Measurements from ENCODE around the gene KSR2.
"Not testable (repeated sequence)": the region's sequence is repeated elsewhere in the genome, so short reads cannot be mapped to it uniquely, and the experiment has no call there.

KSR2 gene

DNA sequence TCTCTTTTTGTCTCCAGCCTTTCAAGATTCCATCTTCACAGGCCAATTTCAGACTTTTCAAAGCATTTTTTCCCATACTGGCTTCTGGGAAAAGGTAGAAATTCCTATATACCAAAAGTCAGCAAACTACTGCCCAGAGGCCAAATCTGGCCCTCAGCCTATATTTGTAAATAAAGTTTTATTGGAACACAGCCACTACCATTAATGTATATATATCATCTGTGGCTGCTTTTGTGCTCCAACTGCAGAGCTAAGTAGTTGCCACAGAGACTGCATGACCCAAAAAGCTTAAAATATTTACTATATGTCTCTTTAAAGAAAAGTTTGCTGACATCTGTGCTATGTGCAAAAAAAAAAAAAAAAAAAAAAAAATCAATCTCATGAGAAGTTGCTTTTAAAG, 76.3 kb downstream of the KSR2 start:
- no peak for DNase-seq (ENCODE audit: extremely low read depth in 1 of 2, low read depth in 1 of 2)

DNA sequence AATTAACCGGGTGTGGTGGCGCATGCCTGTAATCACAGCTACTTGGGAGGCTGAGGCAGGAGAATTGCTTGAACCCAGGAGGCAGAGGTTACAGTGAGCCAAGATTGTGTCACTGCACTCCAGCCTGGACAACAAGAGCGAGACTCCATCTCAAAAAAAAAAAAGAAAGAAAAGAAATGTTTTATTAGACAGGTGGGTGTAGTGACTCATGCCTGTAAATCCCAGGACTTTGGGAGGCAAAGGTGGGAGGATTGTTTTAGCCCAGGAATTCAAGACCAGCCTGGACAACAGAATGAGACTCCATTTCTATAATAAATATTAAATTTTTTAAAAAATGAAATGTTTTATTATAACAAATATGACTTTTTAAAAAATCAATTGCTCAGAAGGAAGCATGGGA, 77.5 kb downstream of the KSR2 start:
- DNase-seq (ENCODE audit: extremely low read depth in 1 of 2, low read depth in 1 of 2), result not testable (repeated sequence)

DNA sequence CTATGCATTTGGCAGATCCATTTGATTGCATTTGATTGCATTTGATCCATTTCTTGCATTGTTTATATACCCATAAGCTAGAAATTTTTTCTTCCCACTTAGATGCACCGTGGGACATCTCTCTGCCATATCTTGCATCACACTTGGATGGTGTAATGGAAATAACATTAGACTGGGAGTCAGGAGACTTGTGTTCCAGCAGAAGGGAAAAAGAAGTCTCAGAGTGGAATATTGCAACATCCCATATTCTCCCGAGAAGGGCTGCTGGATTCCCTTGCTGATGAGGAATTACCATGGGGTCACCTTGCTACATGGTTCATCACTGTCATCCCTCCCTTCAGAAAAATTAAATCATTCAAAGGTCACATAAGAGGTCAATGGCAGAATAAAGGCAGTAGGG, 78.1 kb downstream of the KSR2 start:
- DNase-seq (ENCODE audit: extremely low read depth in 1 of 2, low read depth in 1 of 2), result no peak

DNA sequence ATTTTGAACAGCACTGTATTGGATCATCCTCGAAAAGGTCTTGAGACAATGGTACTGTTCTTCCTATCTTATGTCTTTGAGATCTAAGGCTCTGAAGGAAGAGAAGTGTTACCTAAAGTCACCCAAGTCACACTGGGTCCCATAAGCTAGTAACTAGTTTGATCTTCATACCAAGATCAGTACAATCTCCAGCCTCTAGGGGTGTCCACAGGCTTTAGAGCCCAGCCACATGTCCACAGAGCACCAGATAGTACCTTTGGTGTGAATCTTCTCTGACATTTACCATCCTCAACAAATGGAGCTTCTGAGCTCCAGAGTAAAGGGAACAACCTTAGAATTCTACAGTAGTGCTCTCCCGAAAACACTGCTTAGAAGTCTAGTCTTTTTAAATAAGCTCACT, 78.7 kb downstream of the KSR2 start:
- DNase-seq (ENCODE audit: extremely low read depth in 1 of 2, low read depth in 1 of 2), result no peak

DNA sequence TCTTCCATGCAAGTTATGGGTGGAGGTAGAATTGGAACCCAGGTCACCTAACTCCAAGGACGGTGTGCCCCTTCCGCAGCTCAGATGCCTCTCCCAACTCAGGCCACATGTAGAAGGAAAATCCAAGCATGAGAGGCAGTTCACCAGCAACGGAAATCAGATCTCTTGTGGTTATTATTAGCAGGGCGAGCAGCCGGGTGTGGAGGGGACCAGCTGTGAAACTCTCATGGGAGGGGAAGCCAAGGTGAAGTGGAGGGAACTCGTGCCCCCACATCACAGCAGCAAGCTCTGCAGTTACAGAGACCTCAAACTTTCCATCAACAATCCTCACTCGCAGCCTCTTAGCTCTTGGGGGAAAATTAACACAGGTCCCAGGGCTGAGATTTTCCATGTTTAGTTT, 79.7 kb downstream of the KSR2 start:
- no peak for DNase-seq (ENCODE audit: extremely low read depth in 1 of 2, low read depth in 1 of 2)

DNA sequence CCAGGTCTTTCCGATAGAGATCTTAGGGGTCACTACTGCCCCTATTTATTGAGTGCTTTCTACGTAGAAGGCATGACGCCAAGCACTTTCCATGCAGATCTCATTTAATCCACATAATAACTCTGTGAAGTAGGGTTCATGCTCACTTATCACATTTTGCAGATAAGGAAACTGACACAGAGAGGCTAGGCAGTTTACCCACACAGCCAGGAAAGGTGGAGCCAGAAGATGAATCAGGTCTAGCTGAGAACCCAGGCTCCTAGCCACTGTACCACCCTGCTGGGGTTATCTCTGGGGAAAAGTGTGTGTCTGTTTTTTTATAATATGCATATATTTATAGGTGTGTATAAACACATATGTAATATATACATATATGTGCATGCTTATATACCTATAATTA, 83.6 kb downstream of the KSR2 start:
- no peak for DNase-seq (ENCODE audit: extremely low read depth in 1 of 2, low read depth in 1 of 2)

DNA sequence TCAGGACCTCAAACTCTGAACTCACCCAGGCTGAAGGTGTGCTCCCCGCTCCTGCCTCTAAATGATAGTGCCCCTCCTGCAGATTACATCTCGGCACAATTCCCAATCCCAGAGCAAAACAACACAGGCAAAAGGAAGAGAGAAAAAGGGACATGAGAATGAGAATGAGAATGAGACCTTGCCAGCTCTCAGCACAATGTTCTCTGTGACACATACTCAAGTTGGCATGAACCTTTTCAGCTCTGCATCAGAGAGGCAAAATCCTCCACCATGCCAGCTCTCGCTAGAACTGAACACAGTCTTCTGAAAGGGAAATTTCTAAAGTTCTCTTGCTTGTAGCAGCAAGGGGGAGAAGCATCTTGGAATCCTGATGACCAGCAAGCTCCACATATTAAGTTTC, 84.6 kb downstream of the KSR2 start:
- DNase-seq (ENCODE audit: extremely low read depth in 1 of 2, low read depth in 1 of 2), result no peak

DNA sequence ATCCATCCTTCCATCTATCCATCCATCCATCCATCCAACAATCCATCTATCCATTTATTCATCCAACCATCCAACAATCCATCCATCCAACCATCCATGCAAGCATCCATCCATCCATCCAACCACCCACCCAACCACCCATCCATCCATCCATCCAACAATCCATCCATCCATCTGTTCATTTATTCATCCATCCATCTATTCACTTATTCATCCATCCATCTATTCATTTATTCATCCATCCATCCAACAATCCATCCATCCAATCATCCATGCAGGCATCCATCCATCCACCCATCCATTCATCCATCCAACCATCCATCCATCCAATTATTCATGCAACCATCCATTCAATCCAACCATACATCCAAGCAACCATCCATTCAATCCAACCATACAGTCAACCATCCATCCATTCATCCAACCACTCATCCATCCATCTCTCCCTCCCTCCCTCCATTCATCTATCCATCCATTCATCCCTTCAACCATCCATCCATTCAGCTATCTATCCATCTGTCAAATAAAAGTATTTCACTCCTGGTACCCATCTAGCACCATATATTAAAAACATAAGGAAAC, 86.1 kb downstream of the KSR2 start:
- no peak for DNase-seq (ENCODE audit: extremely low read depth in 1 of 2, low read depth in 1 of 2)

DNA sequence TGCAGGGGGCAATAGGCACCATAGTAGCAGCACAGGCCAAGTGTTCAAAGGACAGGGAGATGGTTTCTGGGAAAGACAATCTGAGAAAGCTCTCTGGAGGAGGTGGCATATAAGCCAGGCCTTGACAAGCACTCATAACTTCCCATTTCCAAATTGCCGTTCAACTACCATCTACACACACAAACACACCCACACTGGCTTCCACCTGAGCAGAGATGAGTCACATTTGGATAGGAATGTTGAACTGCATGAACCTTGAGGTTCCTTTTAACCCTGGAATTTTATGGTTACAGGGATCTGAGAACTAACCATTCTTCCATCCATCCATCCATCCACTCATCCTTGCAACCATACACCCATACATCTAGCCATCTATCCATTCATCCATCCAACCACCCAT, 86.6 kb downstream of the KSR2 start:
- no peak for DNase-seq (ENCODE audit: extremely low read depth in 1 of 2, low read depth in 1 of 2)

DNA sequence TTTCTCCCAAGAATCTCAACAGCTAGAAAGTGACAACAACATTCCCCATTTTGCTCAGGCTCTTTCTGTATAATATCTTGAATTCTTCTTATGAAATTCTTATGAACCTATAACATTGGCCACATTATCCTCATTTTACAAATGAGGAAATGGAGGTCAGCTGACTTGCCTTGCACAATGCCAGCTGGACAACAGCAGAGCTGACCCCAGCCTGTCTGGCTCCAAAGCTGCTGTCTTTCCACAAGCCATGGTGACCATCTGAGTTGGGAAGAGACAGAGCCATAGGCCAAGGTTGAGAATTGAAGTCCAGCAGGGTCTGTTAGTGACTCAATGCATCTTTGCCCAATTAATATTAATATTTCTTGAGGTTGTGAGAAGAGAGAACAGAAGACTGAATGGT, 87.3 kb downstream of the KSR2 start:
- DNase-seq (ENCODE audit: extremely low read depth in 1 of 2, low read depth in 1 of 2), result no peak

DNA sequence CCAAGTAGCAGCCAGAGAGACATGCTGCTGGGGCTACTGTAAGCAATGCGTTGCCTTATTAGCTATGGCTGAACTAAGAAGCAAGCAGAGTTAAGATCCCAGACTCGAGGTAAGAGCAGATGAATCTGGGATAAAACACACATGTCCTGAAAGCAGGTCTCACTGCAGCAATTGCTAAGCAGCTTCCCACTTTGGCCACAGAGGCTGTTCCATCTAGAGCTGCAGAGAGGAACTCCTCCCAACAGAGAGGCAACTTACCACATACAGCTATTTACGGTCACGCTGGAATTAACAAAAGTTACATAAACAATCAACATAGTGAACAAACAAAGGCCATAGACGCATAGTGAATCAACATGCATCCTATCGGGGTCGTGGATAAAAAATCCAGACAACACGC, 90.2 kb downstream of the KSR2 start:
- no peak for DNase-seq (ENCODE audit: extremely low read depth in 1 of 2, low read depth in 1 of 2)

DNA sequence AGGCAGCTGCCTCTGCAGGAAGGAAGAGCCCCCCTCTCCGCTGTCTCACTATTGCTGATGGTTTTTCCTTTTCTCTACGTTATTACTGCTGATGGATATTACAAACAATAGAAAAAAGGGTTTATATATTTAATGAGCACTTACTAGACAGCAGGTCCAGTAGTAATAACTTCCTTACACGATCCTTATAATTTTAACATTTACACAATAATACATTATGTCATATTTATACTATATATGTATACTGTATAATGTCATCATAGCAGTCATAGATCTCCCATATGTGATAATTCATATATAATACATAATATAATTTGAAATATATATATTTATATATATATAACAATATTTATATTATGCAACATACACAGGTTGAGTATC, 92.4 kb downstream of the KSR2 start:
- no peak for DNase-seq (ENCODE audit: extremely low read depth in 1 of 2, low read depth in 1 of 2)

DNA sequence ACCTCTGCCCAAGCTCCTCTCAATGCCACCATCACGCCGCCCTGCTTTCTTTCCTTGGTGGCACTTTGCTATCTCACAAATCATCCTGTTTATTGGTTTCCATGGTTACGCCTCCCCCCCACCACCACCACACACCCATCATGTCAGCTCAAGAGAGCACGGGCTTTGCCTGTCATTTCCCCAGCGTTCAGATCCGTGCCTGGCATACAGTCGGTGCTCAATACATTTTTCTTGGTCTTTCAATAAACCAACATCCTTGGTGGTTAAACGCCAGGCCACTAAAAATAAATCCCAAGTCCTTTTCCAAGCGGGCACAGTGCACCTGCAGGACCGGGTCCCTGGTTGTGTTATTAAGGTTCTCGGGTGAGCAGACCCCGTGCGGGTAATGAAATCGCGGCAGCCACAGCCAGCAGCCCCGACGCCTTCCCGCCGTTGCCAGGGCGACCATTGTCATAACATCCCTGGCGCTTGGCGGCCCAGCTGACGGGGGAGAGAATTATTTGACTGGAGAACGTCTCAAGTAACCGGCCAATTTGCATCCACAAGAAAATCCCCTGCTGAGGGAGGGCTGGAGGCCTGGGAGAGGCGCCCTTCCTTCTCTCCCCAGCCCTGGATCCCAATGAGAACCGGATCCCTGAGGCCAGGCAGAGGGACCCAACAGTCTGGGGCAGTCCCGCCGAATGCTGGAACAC, 92.9 kb downstream of the KSR2 start:
- DNase-seq (ENCODE audit: extremely low read depth in 1 of 2, low read depth in 1 of 2), result no peak

DNA sequence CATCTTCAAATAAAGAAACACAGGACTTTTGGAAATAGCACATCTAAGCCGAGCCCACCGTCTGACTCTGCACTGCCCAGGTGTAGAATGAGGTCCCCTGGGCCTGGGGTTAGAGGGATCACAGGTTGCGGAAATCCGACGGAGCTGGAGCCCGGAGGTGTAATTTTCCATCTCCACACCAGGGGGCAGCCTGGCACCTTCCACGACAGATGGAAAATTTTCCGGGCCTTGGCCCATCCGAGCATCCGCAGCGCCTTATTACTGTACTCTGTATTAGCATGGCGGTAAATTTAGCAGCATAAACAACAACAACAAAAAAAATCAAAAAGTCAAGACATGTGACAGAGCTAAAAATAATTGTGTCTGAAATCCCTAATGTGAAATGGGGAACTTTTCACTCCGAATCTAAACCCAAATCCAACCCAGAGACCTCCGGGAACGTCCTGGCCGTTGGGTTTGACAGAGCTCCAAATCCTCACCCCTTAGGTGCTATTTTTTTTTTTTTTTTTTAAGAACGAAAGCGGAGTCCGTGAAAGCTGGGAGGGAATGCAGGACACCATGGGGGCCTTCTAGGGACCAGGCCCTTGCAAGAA, 93.9 kb downstream of the KSR2 start:
- DNase-seq (ENCODE audit: extremely low read depth in 1 of 2, low read depth in 1 of 2), result peak; percentile 40 to 43

DNA sequence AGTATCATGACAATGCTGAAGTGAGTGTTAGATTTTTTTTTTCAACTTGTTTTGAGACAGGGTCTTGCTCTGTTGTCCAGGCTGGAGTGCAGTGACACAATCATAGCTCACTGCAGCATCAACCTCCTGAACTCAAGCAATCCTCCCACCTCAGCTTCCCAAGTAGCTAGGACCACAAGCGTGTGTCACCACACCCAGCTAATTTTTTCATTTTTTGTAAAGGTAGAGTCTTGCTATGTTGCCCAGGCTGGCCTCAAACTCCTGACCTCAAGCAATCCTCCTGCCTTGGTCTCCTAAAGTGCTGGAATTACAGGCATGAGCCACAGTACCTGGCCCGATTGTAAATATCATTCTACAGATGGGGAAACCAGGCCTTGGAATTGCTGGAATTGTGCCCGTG, 94.6 kb downstream of the KSR2 start:
- not testable (repeated sequence) for DNase-seq (ENCODE audit: extremely low read depth in 1 of 2, low read depth in 1 of 2)

DNA sequence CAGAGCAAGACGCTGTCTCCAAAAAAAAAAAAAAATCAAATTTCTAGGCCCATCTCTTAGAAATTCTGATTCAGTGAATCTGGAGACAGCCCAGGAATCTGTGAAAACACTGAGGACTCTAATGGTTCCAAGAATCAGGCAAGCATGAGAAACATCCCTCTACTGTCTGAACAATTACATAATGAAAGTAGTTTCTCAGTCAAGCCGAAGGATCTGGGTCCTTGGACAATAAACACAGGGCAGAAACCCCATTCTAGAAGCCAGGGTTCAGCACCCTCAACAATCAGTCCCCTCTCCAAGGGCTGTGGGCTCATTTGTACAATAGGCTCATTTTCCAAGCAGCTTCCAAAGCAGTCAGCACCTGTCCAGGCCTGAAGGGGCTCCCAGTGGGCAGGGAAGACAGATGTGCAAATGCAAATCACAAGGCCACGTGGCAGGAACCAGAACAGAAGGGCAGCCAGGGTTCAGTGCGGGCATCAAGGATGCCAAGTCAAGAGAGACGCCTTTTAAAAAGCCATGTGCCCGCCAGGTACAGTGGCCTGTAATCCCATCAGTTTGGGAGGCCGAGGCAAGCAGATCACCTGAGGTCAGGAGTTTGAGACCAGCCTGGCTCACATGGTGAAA, 96.1 kb downstream of the KSR2 start:
- DNase-seq (ENCODE audit: extremely low read depth in 1 of 2, low read depth in 1 of 2), result no peak

DNA sequence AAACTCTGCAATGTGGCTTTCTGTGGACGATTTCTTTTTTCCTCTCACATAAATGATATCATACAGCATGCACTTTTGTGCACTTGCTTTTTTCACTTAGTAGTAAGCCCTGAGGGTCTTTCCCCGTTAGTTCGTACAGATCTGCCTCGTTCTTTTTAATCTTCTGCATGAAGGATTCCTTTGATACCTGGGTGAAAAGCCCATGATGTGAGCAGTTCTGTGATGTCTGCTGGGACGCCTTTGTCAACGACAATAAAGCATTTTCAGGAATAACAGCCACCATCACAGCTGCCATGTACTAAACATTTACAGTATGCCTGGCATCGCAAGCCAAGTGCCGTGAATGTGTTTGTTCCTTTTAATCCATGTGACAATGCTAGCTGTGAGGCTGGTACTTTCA, 99.2 kb downstream of the KSR2 start:
- DNase-seq (ENCODE audit: extremely low read depth in 1 of 2, low read depth in 1 of 2), result no peak

DNA sequence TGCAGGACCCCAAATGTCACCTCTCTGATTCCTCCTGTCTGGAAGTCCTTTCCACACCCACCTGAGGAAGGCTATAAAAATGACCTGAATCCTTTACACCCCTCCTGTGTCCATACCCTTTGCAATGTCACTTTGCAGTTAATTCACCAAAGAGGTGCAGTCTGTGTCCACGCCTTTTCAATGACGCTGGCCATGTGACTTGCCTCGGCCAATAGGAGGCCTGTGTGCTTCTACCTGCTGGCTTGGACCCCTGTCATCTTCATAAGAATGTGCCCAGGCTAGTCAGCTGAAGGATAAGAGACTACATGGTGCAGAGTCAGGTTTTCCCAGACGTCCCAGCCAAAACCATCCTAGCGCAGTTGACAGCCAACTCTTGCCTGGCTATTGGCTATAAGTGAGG, 101.4 kb downstream of the KSR2 start:
- DNase-seq (ENCODE audit: extremely low read depth in 1 of 2, low read depth in 1 of 2), result no peak

DNA sequence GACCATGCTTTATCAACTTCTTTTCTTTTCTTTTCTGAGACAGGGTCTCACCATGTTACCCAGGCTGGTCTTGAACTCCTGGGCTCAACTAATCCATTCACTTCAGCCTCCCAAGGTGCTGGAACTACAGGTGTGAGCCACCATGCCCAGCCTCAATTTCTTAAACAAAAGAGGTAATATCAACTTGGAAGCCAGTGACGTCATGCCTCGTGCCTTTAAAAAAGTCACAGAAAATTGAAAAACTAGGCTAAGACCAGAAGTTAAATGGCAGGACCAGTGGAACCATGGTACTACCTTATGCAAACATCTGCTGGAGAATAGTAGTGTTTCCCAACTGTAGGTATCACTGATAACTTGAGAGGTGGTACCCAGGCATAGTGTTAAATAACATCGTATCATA, 103.3 kb downstream of the KSR2 start:
- DNase-seq (ENCODE audit: extremely low read depth in 1 of 2, low read depth in 1 of 2), result no peak

DNA sequence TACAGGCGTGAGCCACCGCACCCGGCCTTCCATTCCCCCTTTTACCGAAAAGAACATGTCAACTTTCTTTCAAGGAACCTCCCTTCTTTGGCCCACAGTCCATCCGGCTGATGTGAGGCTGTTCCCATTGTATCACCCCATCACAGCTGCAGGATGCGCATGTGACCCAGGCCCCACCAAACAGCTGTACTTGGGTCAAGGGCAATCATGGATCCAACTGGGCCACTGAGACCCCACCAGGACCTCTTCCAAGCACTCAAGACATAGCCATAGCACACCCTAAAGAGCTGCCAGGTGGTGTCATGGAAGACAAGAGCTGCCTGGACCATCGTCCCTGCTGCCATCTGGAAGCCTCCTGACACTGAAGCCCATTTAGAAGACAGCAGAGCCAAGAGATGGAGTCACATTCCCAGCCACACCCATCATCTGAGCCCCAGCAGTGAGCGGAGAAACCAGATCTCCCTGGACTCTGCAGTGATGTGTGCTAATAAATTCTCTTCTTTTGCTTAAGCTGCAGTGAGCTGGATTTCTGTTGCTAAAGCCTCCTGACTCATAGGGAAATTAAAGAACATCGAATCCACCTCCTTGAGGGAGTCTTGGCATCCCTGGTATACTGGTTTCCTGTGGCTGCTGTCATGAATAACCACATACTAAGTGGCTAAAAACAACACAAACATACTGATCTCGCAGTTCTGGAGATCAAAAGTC, 105.6 kb downstream of the KSR2 start:
- DNase-seq (ENCODE audit: extremely low read depth in 1 of 2, low read depth in 1 of 2), result no peak

DNA sequence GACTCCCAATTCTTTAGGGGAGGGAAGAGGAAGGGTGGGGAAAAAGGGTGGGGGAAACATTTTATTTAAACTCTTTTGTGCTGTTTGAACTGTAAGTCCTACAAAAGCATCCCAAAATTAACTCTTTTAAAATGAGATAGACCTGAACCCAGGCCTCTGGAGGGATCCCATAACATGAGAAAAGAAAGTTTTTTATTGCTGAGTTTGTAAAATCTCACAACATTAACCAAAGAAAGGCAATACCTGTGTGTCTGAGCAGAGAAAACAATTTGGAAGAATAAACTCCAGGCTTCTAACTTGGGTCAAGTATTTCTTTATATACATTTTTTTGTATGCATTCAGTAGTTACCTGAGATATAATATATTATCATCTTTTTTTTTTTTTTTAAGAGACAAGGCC, 107.1 kb downstream of the KSR2 start:
- DNase-seq (ENCODE audit: extremely low read depth in 1 of 2, low read depth in 1 of 2), result no peak
